HG02759 (cell line): ENCODE measurements around the gene BEND5.

Experiments used
- ATAC-seq: cut with Tn5 transposase; IDR thresholded peaks from one replicate; pipeline ENCODE4 v1.9.1; 2021; ENCODE audit warnings: mild to moderate bottlenecking, moderate library complexity; ENCODE audit not compliant: unreplicated experiment

The BEND5 gene

GRCh38 chr1:48726139-48726538 lies 50.6 kb downstream of the BEND5 start:
- no peak for ATAC-seq

DNA sequence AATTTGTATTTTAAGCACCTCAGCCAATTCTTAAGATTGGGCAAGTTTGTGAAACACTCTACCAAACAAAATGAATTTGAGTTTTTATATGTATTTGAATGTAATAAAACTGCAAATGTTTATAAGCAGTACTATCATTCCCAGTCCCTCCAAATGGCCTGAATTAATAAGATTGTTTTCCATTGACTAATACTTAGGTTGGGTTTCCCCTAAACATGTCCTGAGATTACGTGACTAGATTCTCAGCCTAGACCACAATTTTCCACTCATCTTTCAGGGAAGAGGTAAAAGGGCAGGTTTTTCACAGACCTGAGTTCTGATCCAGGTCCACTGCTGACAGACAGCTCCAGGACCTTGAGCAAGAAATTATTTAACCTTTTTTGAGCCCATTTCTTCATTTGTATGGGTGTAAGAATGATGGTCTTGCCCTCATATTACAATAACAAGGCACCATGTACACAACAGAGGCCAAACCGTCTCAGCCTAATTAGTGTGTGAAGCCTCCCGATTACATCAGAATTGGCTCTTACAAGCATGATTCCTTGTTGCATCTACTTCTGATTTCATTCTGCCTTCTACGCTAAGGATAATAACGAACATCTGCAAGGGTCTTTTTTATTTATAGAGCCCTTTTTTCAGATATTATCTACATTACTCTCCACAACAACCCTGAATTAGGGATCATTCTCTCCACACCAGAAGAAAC lies 51.2 kb downstream of the BEND5 start:
- no peak for ATAC-seq

- no peak for ATAC-seq
Observed at GRCh38 chr1:48720929-48721328, 55.8 kb downstream of the BEND5 start.

- no peak for ATAC-seq
Observed at GRCh38 chr1:48718705-48719104, 58.0 kb downstream of the BEND5 start.

GRCh38 chr1:48718116-48718630 lies 58.5 kb downstream of the BEND5 start:
- no peak for ATAC-seq

DNA sequence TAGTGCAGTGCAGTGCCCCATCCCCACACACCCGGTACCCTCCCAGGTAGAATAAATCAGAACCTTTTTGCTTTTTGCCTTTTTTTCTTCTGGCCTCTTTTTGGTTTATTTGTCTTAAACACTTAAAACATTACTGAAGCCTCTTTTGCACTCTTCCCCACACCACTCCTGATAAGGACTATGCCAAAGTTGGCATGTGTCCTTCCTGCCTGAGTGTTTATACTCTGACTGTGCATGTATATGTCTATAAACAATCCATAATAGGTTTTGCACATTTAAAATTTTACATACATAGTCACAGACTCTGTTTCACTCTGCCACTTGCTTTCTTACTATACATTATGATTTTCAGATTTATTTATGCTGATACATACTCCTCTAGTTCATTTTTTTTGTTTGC lies 59.6 kb downstream of the BEND5 start:
- no peak for ATAC-seq

GRCh38 chr1:48715921-48716320 lies 60.8 kb downstream of the BEND5 start:
- ATAC-seq: no peak

DNA sequence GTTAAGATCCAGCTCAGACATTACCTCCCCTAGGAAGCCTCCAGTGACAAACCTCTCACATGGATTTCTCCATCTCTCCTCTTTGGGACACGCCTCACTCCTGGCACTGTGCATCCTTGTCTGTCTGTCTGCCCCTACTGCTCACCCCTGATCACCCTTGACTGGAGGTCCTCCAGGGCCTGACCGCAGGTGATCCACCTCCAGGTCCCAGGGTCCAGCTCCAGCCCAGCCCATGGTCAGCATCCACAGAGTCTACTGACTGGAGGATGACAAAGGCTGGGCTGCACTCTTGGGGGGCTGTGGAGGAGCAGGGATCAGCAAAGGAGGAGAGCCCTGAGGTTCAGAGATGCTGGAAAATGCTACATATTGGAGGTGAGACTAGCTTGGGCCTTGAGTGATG lies 65.8 kb downstream of the BEND5 start:
- no peak for ATAC-seq

DNA sequence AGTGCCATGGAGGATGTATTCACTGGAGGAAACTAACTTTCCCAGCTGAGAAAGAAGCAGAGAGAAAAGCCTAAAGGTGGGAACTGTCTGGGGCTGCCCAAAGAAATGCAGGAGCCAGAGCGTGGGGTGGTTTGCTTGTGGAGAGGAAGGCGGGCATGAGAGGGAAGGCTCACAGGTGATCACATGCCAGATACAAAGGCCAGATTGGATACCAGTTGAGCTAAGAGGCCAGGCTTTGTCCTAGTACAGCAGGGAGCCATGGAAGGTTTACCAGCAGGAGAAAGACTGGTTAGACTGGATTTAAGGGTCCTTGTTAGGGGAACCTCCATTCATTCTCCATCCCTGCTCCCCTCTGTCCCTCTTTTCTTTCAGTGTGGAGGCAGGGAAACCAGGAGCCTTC lies 66.4 kb downstream of the BEND5 start:
- ATAC-seq: no peak

GRCh38 chr1:48704736-48705135 lies 72.0 kb downstream of the BEND5 start:
- ATAC-seq: no peak

GRCh38 chr1:48701445-48701844 lies 75.2 kb downstream of the BEND5 start:
- no peak for ATAC-seq

DNA sequence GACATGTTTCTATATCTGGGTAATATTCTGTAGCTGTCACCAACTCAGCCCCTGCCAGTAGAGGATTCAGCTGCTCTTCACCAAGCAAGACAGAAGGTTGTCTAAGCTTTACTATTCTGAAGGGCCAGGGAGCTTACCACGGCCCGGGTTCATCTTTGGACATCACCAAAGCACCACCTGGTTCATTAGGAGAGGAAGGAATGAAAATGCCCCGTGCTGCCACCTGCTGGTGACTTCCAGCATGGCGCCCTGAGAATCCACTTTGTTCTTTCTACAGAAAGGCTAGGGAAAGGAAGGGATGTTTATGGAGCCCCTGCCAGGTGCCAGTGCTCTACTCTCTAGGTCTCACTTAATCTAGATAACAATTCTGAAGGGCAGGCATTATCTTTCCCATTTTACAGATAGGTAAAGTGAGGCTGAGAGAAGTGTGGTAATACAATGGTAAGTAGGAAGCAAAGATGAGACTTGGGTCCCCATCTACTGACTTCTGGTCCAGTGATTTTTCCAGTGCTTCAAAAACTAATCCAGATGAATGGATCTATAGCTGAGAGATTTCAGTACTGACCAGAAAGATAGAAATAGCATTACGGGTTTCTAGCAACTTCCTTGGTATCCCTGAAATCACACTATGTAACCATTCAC lies 79.5 kb downstream of the BEND5 start:
- ATAC-seq: peak; percentile 81

DNA sequence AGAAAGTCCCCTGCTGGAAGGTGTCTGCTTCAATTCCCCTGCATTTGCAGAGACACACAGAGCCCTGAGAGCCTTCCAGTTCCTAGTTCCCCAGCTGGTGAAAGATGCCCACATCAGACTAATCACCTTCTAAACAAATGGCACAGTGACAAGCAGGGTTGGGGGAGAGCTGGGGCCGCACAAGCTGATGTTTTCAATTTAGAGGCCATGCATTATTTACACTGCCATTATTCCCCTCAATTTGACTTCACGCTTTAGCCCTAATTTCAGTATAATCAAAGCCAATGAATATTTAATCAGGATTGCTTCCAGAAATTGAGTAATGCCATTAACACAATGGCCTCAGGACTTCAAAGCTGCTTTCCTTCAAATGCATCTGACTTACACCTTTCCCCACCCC lies 81.5 kb downstream of the BEND5 start:
- ATAC-seq: no peak

- no peak for ATAC-seq
Observed at GRCh38 chr1:48693674-48694320, 82.9 kb downstream of the BEND5 start.

- no peak for ATAC-seq
Observed at GRCh38 chr1:48693180-48693579, 83.5 kb downstream of the BEND5 start.

DNA sequence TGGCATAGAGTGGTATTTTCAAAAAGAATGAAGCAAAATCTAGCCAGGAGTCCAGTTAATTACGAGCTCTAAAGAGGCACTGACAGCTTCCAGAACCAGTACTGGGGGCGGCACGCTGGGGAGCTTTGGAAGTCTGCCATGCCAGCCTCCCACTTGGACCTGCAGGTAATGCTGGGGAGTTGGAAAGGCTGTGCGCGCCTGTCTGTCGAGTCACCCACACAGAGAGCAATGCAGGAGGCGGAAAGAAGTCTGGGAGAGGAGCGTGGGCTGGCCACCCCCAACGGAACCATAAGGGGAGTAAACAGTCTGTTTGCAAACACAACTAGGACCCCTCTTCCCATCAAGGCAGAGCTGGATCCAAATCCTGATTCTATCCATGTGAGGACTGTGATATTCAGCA lies 84.5 kb downstream of the BEND5 start:
- ATAC-seq: no peak

GRCh38 chr1:48691429-48692001 lies 85.2 kb downstream of the BEND5 start:
- peak; percentile 68 for ATAC-seq

DNA sequence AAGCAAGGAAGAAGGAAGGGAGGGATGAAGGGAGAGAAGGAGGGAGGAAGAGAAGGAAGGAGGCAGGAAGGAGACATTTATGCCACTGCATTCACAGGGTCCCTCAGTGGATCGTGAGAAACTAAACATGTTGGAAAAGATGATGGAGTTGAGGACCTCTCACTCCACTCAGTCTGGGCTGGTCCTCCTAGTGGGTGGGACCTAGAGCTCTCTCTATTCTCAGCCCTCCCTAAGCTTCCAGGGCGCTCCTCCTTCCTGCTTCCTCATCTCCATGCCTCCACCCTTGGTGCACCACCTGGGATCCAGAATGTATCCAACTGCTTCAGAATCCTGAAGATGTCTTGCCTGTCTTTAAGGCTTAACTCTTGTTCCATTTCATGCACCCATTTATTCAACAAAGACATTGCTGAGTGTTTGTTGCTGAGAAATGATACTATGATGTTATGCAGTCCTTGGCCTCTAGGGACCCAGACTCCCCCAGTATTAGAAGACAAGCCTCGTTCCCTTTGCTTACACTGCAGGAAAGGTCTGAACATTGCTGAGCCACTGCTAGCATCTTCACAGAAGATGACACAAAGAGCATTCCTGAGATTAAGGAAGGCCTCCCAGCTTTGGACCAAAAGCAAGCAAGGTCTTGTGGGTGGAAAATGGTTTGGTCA lies 88.5 kb downstream of the BEND5 start:
- ATAC-seq: peak; percentile 64

- no peak for ATAC-seq
Observed at GRCh38 chr1:48687282-48688045, 89.2 kb downstream of the BEND5 start.

GRCh38 chr1:48686159-48686558 lies 90.5 kb downstream of the BEND5 start:
- ATAC-seq: no peak
